Breast epithelium (tissue), 4 donors: ENCODE data around the gene TMCO4. TPM values are rescaled to one million over a fixed set of nuclear protein-coding genes. Genes with fewer than 3 reads are reported as not detected.
A peak's percentile ranks its signal among the peaks of the same experiment; 100 is the strongest.

Experiments
- DNase-seq, 2 donors: peaks; one replicate each; pipeline ENCODE4 v3.0.0-alpha.2; 2019; ENCODE audit warnings: low spot score in 2 of 2
- H3K27ac ChIP-seq, 2 donors: fragments of 200-600 bp; sonication (generic) in 1 of 2; one replicate each; pipeline ENCODE4 v1.5.1; 2016 to 2019; ENCODE audit warnings: mild to moderate bottlenecking in 1 of 2
- H3K27me3 ChIP-seq, 2 donors: fragments of 200-600 bp; sonication (generic) in 1 of 2; one replicate each; pipeline versions ENCODE4 v1.5.1 to v1.6.0; 2017 to 2019; ENCODE audit warnings: control low read depth in 1 of 2, mild to moderate bottlenecking in 1 of 2
- H3K36me3 ChIP-seq: fragments of 200-600 bp; one replicate; pipeline ENCODE4 v1.5.1; 2019
- H3K4me1 ChIP-seq, 2 donors: fragments of 200-600 bp; sonication (generic); one replicate each; pipeline ENCODE4 v1.5.1; 2016 to 2019; ENCODE audit warnings: control low read depth in 1 of 2
- H3K4me3 ChIP-seq, 3 donors: fragments of 200-600 bp; sonication (generic); 1 replicate in 2 of 3; 2 replicates in 1 of 3; pipeline ENCODE4 v1.5.1; 2016 to 2019; ENCODE audit warnings: mild to moderate bottlenecking in 3 of 3, moderate library complexity in 2 of 3
- H3K9me3 ChIP-seq, 2 donors: fragments of 200-600 bp; sonication (generic) in 1 of 2; one replicate each; pipeline ENCODE4 v1.5.1; 2016 to 2019; ENCODE audit warnings: control low read depth in 1 of 2
- CTCF ChIP-seq, 3 donors: fragments of 450-650 bp; IDR thresholded peaks; one replicate each; pipeline ENCODE4 v1.5.1; 2016 to 2017; ENCODE audit warnings: antibody characterized with exemption in 3 of 3, mild to moderate bottlenecking in 3 of 3, moderate library complexity in 3 of 3
- POLR2A ChIP-seq: fragments of 450-650 bp; IDR thresholded peaks from one replicate; pipeline ENCODE4 v1.6.1; 2016; ENCODE audit warnings: antibody characterized with exemption, mild to moderate bottlenecking, moderate library complexity
- POLR2AphosphoS5 ChIP-seq, 3 donors: sonication (generic); formaldehyde crosslinking; IDR thresholded peaks; one replicate each; pipeline ENCODE4 v1.6.1; 2017; ENCODE audit warnings: antibody characterized with exemption in 3 of 3
- intact Hi-C: fragments of 100-400 bp; cut with DNase I; formaldehyde crosslinking; loops from one replicate; pipeline ENCODE4 v1.15.1; 2023; ENCODE audit warnings: low total_unique reads
- total RNA-seq, 3 donors: library from RNA; depleted of rRNA; stranded (reverse); fragments of >200 nt; gene quantifications; one replicate each; pipeline ENCODE4 v1.1.0, GENCODE V29; 2016

Gene TMCO4
- total RNA-seq, 3 donors from 2014 or later: 26.7 to 44.2 (median 34.1) TPM

- H3K4me1 ChIP-seq: peaks cover 0 to 1% of the 10 kb centered on the region in 2 donors
- H3K4me3 ChIP-seq: no peak overlapping the region
- no peaks in the 10 kb centered on the region for H3K27me3 ChIP-seq
- H3K36me3 ChIP-seq: no peaks in the 10 kb centered on the region
- TF ChIP-seq POLR2AphosphoS5 (IDR thresholded peaks at IDR 0.05) (no peak), POLR2A (no peak), CTCF (IDR thresholded peaks at IDR 0.05) (no peak)
- H3K27ac ChIP-seq: no peak overlapping the region
- H3K9me3 ChIP-seq: no peaks in the 10 kb centered on the region
- no peak for DNase-seq
- intact Hi-C loops: no loop called here
Observed at GRCh38 chr1:19709260-19709793, 90.4 kb downstream of the TMCO4 start.

GRCh38 chr1:19708567-19709110 is 91.1 kb downstream of the TMCO4 start:
- H3K36me3 ChIP-seq: no peaks in the 10 kb centered on the region
- H3K9me3 ChIP-seq: no peaks in the 10 kb centered on the region
- TF ChIP-seq POLR2A: no peak
- H3K4me3 ChIP-seq: no peak overlapping the region
- H3K4me1 ChIP-seq: peaks cover 0 to 4% of the 10 kb centered on the region in 2 donors
- no peak overlapping the region for H3K27ac ChIP-seq
- intact Hi-C loops: no loop called here
- DNase-seq: no peak
- no peaks in the 10 kb centered on the region for H3K27me3 ChIP-seq

GRCh38 chr1:19706136-19706535 is 93.6 kb downstream of the TMCO4 start:
- Histone ChIP-seq H3K4me3 (no peak overlapping the region), H3K4me1 (peaks cover 0 to 4% of the 10 kb centered on the region in 2 donors), H3K27me3 (no peaks in the 10 kb centered on the region), H3K36me3 (no peaks in the 10 kb centered on the region), H3K9me3 (no peaks in the 10 kb centered on the region), H3K27ac (no peak overlapping the region)
- TF ChIP-seq POLR2A: no peak
- no peak for TF ChIP-seq CTCF (IDR thresholded peaks at IDR 0.05)
- no peak for TF ChIP-seq POLR2AphosphoS5 (IDR thresholded peaks at IDR 0.05)
- no peak for DNase-seq
- intact Hi-C loops: no loop called here

- H3K27me3 ChIP-seq: no peaks in the 10 kb centered on the region
- no peaks in the 10 kb centered on the region for H3K9me3 ChIP-seq
- H3K27ac ChIP-seq: no peak overlapping the region
- DNase-seq: no peak
- TF ChIP-seq POLR2AphosphoS5 (IDR thresholded peaks at IDR 0.05) (no peak), CTCF (IDR thresholded peaks at IDR 0.05) (no peak), POLR2A (no peak)
- H3K36me3 ChIP-seq: no peaks in the 10 kb centered on the region
- no peak overlapping the region for H3K4me3 ChIP-seq
- peaks cover 0 to 4% of the 10 kb centered on the region in 2 donors for H3K4me1 ChIP-seq
- intact Hi-C loops: no loop called here
Observed at GRCh38 chr1:19705464-19705863, 94.3 kb downstream of the TMCO4 start.

GRCh38 chr1:19704247-19705113 is 95.2 kb downstream of the TMCO4 start:
- peak; percentile 80 to 88 (median 81) for TF ChIP-seq CTCF (IDR thresholded peaks at IDR 0.05)
- TF ChIP-seq POLR2A: no peak
- TF ChIP-seq POLR2AphosphoS5 (IDR thresholded peaks at IDR 0.05): no peak
- peak overlapping the region; percentile 35 to 44 for H3K27ac ChIP-seq

More at GRCh38 chr1:19704247-19705113, 95.2 kb downstream of the TMCO4 start:
- intact Hi-C loops: no loop called here
- Histone ChIP-seq H3K4me3 (no peak overlapping the region), H3K9me3 (no peaks in the 10 kb centered on the region), H3K4me1 (peaks cover 0 to 4% of the 10 kb centered on the region in 2 donors), H3K36me3 (no peaks in the 10 kb centered on the region), H3K27me3 (no peaks in the 10 kb centered on the region)
- DNase-seq: peak; percentile 53 to 83
